Lung microvascular endothelial cell (primary cell): ENCODE measurements around the gene TBC1D4. TPM values are rescaled to one million over a fixed set of nuclear protein-coding genes. Genes with fewer than 3 reads are reported as not detected.
"Not testable (repeated sequence)": the region's sequence is repeated elsewhere in the genome, so short reads cannot be mapped to it uniquely, and the experiment has no call there.

Experiments used
- DNase-seq, 2 donors: peaks; one replicate each; pipeline versions ENCODE4 v3.0.0 to v3.0.0-alpha.2; 2010; ENCODE audit warnings: low read depth in 2 of 2
- total RNA-seq: library from RNA; depleted of rRNA; stranded (reverse); fragments of >200 nt; gene quantifications from 2 replicates; pipeline ENCODE4 v1.2.1, GENCODE V29; 2014

Gene TBC1D4
- total RNA-seq, 1 donor from 2014 or later: 60.5 TPM

DNA sequence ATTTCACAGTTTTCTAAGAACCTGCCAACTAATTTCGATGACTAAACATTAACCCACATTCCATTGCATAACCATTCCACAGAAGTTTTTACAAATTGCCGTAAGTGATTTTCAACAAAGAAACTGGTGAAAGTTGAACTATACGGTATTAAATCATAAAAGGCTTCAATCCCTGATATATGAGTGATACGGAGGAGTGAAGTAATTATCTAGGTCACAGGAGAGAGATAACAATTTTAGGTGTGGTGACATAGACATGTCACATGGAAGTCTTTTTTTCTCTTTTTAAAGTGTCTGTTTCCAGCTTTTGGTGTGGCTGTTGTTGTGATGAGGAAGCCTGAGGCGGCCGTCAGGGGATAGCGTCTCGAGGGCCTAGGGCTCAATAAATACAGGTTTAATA is 29.4 kb downstream of the TBC1D4 start:
- peak in 1 of 2 donors; percentile 41 for DNase-seq

DNA sequence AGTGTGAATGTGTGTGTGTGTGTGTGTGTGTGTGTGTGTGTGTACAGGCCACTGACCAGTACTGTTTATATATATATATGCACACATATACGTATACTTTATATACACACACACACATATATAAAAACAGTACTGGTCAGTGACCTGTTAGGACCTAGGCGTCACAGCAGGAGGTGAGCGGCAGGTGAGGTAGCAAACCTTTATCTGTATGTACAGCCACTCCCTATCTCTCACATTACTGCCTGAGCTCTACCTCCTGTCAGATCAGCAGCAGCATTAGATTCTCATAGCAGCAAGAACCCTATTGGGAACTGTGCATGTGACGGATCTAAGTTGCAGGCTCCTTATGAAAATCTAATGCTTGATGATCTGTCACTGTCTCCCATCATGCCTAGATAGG is 34.5 kb downstream of the TBC1D4 start:
- no peak for DNase-seq

GRCh38 chr13:75446874-75447273 is 35.1 kb downstream of the TBC1D4 start:
- no peak for DNase-seq

DNA sequence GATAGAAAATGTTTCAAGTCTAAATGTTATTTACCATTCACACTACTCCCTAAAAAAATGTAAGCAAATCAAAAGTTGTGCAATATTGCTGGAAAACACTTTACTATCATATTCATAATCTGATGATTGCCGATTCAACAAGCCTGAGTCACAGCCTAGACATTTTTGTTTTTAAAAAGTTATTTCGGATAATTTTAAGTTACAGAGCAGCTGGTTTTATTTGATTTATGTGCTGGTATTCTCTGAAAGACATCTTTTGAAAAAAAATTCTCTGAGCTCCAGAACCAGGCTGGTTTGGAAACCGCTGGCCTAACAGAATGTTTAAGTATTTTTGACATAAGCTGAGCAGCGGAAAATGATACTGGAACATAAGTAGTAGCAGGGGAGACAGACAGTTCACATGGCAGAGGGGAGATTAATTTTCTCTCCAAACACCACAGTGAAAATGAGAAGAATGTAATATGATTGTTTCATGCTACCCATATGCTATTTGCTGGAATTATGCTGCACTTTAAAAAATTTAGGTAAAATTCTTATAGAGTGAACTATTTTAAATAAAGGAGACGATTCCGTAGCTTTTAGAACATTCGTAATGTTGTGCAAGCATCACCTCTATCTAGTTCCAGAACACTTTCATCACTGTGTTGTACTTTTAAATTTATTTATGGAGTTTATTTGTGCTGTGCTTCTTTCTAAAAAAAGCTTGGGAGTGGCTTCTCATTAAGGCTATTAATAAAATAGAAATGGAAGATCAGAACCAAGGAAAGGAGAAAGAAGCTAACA is 36.1 kb downstream of the TBC1D4 start:
- DNase-seq: no peak

DNA sequence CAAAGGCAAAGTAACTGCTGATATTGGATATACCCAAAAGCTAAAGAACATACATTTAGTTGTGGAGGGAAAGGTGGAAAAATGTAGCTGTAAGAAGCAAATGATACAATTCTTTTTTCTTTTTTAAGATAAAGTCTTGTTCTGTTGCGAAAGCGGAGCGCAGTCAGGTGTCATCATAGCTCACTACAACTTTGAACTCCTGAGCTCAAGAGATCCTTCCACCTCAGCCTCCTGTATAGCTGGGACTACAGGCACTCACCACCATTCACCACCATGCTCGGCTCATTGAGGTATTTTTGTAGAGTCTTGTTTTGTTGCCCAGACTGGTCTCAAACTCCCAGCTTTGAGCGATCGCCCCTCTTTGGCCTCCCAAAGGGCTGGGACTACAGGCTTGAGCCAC is 38.0 kb downstream of the TBC1D4 start:
- no peak for DNase-seq

DNA sequence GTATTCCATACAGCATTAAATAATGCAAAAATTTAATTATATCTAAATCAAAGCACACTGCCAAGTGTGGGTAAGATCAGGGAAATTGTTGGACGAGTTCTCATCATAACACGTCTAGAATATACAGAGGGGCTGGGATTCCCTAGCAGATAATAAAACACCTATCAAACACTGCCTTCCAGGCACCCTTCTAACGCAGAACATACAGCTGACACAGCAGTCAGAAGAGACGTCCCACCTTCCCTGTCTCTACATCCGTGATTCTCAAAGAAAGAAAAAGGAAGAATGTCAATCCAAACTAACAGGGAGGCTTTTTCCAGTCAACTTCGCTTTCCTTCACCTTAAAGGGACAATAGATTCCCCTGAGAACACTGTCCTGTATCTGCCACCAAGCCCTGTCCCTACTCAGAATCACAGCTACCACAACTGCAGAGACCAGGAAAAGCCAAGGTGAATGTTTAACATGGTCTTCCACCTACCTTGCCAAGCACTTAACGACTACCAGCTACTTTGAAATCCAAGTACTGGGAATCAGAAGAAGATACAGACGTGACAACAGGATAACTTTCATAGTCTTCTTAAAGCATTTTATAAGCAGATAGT is 38.5 kb downstream of the TBC1D4 start:
- no peak for DNase-seq

- no peak for DNase-seq
Observed at GRCh38 chr13:75442736-75443234, 39.2 kb downstream of the TBC1D4 start.

- DNase-seq: no peak
Observed at GRCh38 chr13:75440100-75440499, 41.9 kb downstream of the TBC1D4 start.

GRCh38 chr13:75437582-75438318 is 44.2 kb downstream of the TBC1D4 start:
- peak in 1 of 2 donors; percentile 12 for DNase-seq

- DNase-seq: not testable (repeated sequence)
Observed at GRCh38 chr13:75434126-75434525, 47.8 kb downstream of the TBC1D4 start.

DNA sequence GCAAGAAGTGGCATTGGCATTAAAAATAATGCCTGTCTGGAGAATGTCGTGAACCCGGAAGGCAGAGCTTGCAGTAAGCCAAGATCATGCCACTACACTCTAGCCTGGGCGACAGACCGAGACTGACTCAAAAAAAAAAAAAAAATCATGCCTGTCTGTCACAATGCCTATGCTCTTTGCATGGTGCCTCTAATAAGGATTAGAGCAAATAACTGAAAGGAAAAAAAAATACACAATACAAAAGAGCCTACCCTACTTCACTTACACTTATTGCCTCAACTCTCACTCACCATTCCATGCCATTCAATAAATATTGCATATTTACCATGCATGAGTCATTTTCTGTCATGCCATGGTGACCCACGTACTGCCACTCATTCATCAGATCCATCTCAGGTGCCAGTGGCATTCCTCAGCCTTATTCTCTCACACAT is 49.1 kb downstream of the TBC1D4 start:
- no peak for DNase-seq

DNA sequence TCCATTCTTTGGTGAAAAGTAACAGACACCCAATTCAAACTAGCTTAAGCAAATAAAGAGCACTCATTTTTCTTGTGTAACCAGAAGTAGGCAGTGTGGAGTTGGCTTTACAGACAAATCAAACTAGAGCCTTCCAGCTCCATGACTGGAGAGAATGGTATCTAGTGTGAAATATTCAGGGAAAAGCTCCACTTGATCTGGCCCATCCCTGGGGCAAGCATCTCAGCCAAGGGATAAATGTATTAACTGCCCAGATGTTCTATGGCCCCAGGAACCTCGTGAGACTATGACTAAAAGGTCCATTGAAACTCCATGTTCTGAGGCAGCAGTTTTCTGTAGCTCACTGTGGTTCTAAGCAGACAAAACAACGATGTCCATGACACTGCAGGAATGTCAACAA is 49.9 kb downstream of the TBC1D4 start:
- DNase-seq: no peak

- no peak for DNase-seq
Observed at GRCh38 chr13:75430436-75431209, 51.3 kb downstream of the TBC1D4 start.

DNA sequence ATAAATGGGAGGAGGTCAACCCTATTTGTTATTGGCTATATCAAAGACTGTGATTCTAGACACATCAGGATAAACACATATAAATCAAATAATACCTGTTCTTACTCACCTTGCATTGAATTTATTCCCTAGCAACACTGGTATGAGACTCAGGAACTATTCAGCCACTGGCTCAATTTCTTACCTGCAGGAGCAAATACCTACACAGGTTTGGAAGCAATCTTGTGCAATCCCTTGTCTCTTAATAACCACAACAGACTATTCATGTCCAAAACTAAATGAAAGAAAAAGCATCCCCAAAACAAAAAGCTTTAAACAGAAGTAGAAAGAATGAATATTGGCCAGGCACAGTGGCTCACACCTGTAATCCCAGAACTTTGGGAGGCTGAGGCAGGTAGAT is 55.5 kb downstream of the TBC1D4 start:
- DNase-seq: no peak

- no peak for DNase-seq
Observed at GRCh38 chr13:75425216-75426009, 56.6 kb downstream of the TBC1D4 start.

GRCh38 chr13:75423946-75424345 is 58.0 kb downstream of the TBC1D4 start:
- no peak for DNase-seq

GRCh38 chr13:75422028-75422427 is 59.9 kb downstream of the TBC1D4 start:
- no peak for DNase-seq

DNA sequence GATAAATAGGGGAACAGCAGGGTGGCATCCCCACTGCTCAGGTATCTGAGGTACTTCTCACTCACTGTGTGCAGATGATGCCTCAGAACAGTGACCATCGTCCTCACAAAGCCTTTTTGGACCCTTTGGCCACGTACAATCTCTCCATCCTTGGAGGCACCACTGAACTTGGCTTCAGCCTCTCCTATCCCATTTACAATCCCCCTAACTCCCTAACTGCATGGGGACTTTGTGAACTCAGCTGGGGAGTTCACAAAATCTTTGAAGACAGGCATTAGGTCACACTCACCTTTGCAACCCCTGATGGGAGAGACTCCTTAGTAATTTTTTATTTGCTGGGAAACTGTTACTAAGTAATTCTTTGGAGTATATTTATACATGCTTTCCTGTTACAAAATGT is 60.8 kb downstream of the TBC1D4 start:
- no peak for DNase-seq

DNA sequence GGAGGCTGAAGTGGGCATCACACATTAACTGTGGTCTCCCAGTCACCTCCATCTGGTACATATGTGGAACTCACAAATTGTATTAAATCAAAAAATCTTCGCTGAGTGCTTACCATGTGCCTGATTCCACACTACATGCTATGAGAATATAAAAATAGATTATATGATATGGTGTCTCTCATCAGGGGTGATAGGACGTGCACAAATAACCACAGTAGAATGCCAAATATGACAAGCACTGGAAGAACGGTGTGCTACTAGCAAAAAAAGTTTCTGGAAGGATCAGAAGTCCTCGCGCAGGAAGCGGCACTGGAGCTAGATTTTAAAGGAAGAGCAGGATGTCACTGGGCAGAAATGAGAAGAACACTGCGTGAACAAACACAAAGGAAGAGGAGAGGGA is 62.3 kb downstream of the TBC1D4 start:
- DNase-seq: no peak

DNA sequence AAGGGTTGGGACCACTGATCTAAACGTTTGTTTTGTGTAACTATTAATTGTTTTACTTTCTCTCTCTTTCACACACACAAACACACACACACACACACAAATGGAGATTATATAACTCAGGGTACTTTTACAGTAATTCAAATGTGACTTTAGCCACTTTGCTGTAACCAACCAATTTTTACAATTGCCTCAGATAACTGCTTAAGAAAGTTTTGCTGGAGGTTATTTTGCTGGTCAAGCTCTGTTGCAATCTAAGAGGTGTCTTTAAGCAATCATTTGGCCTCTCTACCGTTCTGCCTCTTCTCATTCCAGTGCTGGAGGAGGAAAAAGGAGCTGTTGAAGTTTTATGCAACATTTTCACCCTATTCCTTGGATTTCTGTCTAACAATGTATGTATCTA is 63.0 kb downstream of the TBC1D4 start:
- no peak for DNase-seq
